Ovary (tissue), 9 donors: ENCODE measurements around the gene PMEPA1. TPM values are rescaled to one million over a fixed set of nuclear protein-coding genes. Genes with fewer than 3 reads are reported as not detected.

ENCODE experiments used
- DNase-seq, 5 donors: peaks; one replicate each; pipeline ENCODE4 v3.0.0-alpha.2; 2019 to 2020
- H3K27ac ChIP-seq, 2 donors: fragments of 200-600 bp; one replicate each; pipeline versions ENCODE4 v1.5.1 to v1.8.0; 2019 to 2022
- H3K27me3 ChIP-seq: fragments of 200-600 bp; one replicate; pipeline ENCODE4 v1.8.0; 2022
- H3K36me3 ChIP-seq: fragments of 200-600 bp; sonication (generic); one replicate; pipeline ENCODE4 v1.5.1; 2019
- H3K4me1 ChIP-seq: one replicate; pipeline ENCODE4 v1.8.1; 2013; ENCODE audit warnings: mild to moderate bottlenecking, moderate library complexity; ENCODE audit not compliant: insufficient read depth
- H3K4me3 ChIP-seq: fragments of 200-600 bp; sonication (generic); one replicate; pipeline ENCODE4 v1.5.1; 2017
- H3K9me3 ChIP-seq, 2 donors: fragments of 200-600 bp in 1 of 2; sonication (generic) in 1 of 2; one replicate each; pipeline versions ENCODE4 v1.5.1 to v1.8.1; 2013 to 2019; ENCODE audit warnings: mild to moderate bottlenecking in 1 of 2, moderate library complexity in 1 of 2
- EP300 ChIP-seq: sonication (generic); formaldehyde crosslinking; IDR thresholded peaks from one replicate; pipeline ENCODE4 v1.6.1; 2017; ENCODE audit warnings: antibody characterized with exemption
- POLR2A ChIP-seq: fragments of 450-650 bp; IDR thresholded peaks from one replicate; pipeline ENCODE4 v1.6.1; 2017; ENCODE audit warnings: antibody characterized with exemption, mild to moderate bottlenecking, moderate library complexity
- WGBS, 3 donors: extraction: QIAGEN DNeasy Blood & Tissue Kit in 1 of 3; methylation state at CpG; one replicate each; pipeline versions ENCODE4 v1.1.5 to v1.1.7; 2013 to 2017; 5-methylcytosine and 5-hydroxymethylcytosine counted together
- intact Hi-C, 4 donors: fragments of 100-400 bp; cut with DNase I; formaldehyde crosslinking; loops; one replicate each; pipeline versions ENCODE4 v1.11.0 to v1.15.1; 2022 to 2023
- polyA plus RNA-seq, 2 donors: library from polyadenylated mRNA; stranded (reverse); fragments of 200-250 nt in 1 of 2; fragments of 350-450 nt in 1 of 2; fragmentation: Illumina TruSeq in 1 of 2; extraction: RNeasy Lipid Tissue Mini Kit (QIAGEN cat#74804) in 1 of 2; gene quantifications; one replicate each; pipeline ENCODE4 v1.2.3, GENCODE V29; 2013 to 2014
- total RNA-seq, 7 donors: library from RNA; depleted of rRNA in 2 of 7; stranded (reverse); fragments of >200 nt in 2 of 7; fragmentation: NEBNext Ultra II Directional in 3 of 7; extraction: Animal tissue kit (Norgen Biotek cat#: 25700) in 3 of 7; gene quantifications; one replicate each; pipeline versions ENCODE4 v1.1.0 to v1.2.4, GENCODE V29; 2016 to 2023
- TF ChIP-seq, protein P1 (sequence below), 3 donors: fragments of 450-650 bp in 2 of 3; fragments of 200-600 bp in 1 of 3; IDR thresholded peaks; one replicate each; pipeline versions ENCODE4 v1.5.1 to v1.8.0; 2016 to 2022; ENCODE audit warnings: antibody characterized with exemption in 3 of 3, mild to moderate bottlenecking in 1 of 3
- donor health status: DM: no; HTN: no; CAD: no; lungs with moderate emphysema.
- donor health status: DM: no; HTN: no; CAD: no.
- donor health status: Bipolar disorder and iron deficiency.
- donor health status: DM: yes; HTN: yes; CAD: no.
- donor health status: DM: no; HTN: no; CAD: no.
- donor health status: DM: yes; HTN: yes; CAD: no.

Gene PMEPA1
- total and polyA plus RNA-seq, 9 donors = 2.7 to 73.4 (median 17.6) TPM

DNA sequence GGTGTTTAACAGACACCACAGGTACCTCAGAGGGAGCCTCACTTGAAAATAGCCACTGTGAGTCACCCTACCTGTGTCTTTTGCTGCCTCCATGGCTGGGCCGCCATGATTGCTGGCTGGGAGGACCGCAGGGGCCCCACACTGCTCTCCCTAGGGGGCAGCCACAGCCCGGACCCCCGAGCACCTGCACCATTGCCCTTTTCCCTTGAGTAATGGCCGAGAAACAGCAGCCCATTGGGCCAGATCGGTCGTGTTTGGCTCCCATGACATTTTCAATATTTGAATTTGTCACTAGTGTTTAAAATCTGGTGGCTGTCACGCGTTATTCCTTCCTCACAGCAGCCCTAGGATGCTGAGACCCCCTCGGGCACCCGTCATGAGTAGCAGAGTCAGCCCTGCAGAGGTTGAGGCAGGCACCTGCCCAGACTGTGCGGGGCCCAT is 96.3 kb downstream of the PMEPA1 start:
- intact Hi-C loops = no loop called here
- Histone ChIP-seq H3K9me3 (no peaks in the 10 kb centered on the region), H3K4me1 (no peaks in the 10 kb centered on the region), H3K27me3 (no peaks in the 10 kb centered on the region), H3K4me3 (no peak overlapping the region), H3K27ac (no peak overlapping the region), H3K36me3 (no peaks in the 10 kb centered on the region)
- TF ChIP-seq POLR2A (no peak), EP300 (no peak)
- TF ChIP-seq, protein P1, sequence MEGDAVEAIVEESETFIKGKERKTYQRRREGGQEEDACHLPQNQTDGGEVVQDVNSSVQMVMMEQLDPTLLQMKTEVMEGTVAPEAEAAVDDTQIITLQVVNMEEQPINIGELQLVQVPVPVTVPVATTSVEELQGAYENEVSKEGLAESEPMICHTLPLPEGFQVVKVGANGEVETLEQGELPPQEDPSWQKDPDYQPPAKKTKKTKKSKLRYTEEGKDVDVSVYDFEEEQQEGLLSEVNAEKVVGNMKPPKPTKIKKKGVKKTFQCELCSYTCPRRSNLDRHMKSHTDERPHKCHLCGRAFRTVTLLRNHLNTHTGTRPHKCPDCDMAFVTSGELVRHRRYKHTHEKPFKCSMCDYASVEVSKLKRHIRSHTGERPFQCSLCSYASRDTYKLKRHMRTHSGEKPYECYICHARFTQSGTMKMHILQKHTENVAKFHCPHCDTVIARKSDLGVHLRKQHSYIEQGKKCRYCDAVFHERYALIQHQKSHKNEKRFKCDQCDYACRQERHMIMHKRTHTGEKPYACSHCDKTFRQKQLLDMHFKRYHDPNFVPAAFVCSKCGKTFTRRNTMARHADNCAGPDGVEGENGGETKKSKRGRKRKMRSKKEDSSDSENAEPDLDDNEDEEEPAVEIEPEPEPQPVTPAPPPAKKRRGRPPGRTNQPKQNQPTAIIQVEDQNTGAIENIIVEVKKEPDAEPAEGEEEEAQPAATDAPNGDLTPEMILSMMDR (IDR thresholded peaks at IDR 0.05) = no peak
- peak in 2 of 5 donors; percentile 3 to 10 for DNase-seq
- WGBS, 3 donors = 85 to 92% (median 88%) methylated on average over 12 of the region's 12 CpGs

DNA sequence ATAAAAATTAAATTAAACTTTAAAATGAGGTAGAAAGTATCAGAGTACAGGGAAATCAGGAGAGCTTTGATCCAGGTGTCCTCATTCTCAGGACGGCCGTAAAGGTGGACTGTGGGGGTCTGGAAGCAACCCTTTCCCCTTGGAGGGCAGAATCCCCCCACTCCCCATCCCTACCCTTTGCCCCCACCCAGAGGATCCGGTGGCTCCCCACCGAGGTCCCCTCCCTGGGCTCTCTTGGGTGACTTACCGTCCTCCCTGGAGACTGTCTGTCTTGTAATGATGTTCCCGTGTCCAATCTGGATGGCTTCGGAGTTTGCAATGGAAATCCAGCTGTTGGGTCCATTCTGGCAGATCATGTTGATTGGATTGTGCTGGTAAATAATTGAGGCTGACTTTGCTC is 96.9 kb downstream of the PMEPA1 start:
- TF ChIP-seq, protein P1 (IDR thresholded peaks at IDR 0.05) = no peak
- no peak for TF ChIP-seq POLR2A
- no peak for TF ChIP-seq EP300
- H3K9me3 ChIP-seq = no peaks in the 10 kb centered on the region
- no peaks in the 10 kb centered on the region for H3K4me1 ChIP-seq
- WGBS, 3 donors = 82 to 96% (median 84%) methylated on average over 7 of the region's 7 CpGs
- H3K27me3 ChIP-seq = no peaks in the 10 kb centered on the region
- peak in 1 of 5 donors; percentile 3 for DNase-seq
- no peak overlapping the region for H3K4me3 ChIP-seq
- intact Hi-C loops = no loop called here
- H3K36me3 ChIP-seq = no peaks in the 10 kb centered on the region
- H3K27ac ChIP-seq = no peak overlapping the region

- Histone ChIP-seq H3K4me1 (no peaks in the 10 kb centered on the region), H3K4me3 (no peak overlapping the region), H3K36me3 (no peaks in the 10 kb centered on the region), H3K9me3 (no peaks in the 10 kb centered on the region), H3K27ac (no peak overlapping the region), H3K27me3 (no peaks in the 10 kb centered on the region)
- TF ChIP-seq, protein P1 (IDR thresholded peaks at IDR 0.05) = no peak
- no peak for TF ChIP-seq POLR2A
- TF ChIP-seq EP300 = no peak
- intact Hi-C loops = no loop called here
- DNase-seq = peak in 1 of 5 donors; percentile 3
- 87 to 90% (median 87%) methylated on average over 7 of the region's 7 CpGs for WGBS, 3 donors
These were observed 97.4 kb downstream of the PMEPA1 start for GRCh38 chr20:57612436-57612835.

- TF ChIP-seq, protein P1 (IDR thresholded peaks at IDR 0.05) = no peak
- no peak for TF ChIP-seq POLR2A
- TF ChIP-seq EP300 = no peak
- 81 to 83% (median 81%) methylated on average over 18 of the region's 18 CpGs for WGBS, 3 donors
- H3K36me3 ChIP-seq = no peaks in the 10 kb centered on the region
- H3K27me3 ChIP-seq = no peaks in the 10 kb centered on the region
- no peaks in the 10 kb centered on the region for H3K4me1 ChIP-seq
- no peak overlapping the region for H3K4me3 ChIP-seq
- H3K9me3 ChIP-seq = no peaks in the 10 kb centered on the region
- intact Hi-C loops = no loop called here
- DNase-seq = peak in 1 of 5 donors; percentile 10
- H3K27ac ChIP-seq = no peak overlapping the region
These were observed 98.1 kb downstream of the PMEPA1 start for GRCh38 chr20:57611586-57612311.
